AG04450 (cell line): Measurements from ENCODE around the gene PRKG1. TPM values are rescaled to one million over a fixed set of nuclear protein-coding genes. Genes with fewer than 3 reads are reported as not detected.

ENCODE experiments used
- CTCF ChIA-PET: fragments of 300-600, 350-600 bp; formaldehyde crosslinking; extraction: SDS; loops from one replicate; lab custom pipeline; 2022; ENCODE audit warnings: antibody characterized with exemption, inconsistent platforms; lab: Charles Lee
- POLR2A ChIA-PET: fragments of 350-600 bp; formaldehyde crosslinking; extraction: SDS; loops from one replicate; lab custom pipeline; 2021; ENCODE audit warnings: antibody characterized with exemption, inconsistent platforms; lab: Yijun Ruan, JAX
- DNase-seq: peaks from one replicate; pipeline ENCODE4 v3.0.0-alpha.2; 2011; ENCODE audit warnings: low read depth, low spot score
- H3K27ac ChIP-seq: one replicate; pipeline ENCODE4 v1.5.1; 2012; ENCODE audit warnings: low read depth, low read length, control low read depth
- H3K27me3 ChIP-seq: one replicate; pipeline ENCODE4 v1.6.0; 2012; ENCODE audit warnings: low read length; ENCODE audit not compliant: control insufficient read depth, insufficient read depth
- H3K4me3 ChIP-seq: 2 replicates; pipeline ENCODE4 v1.5.1; 2011; ENCODE audit warnings: mild to moderate bottlenecking, low read depth, low read length, control low read depth
- H3K9me3 ChIP-seq: 2 replicates; pipeline ENCODE4 v1.5.1; 2012; ENCODE audit warnings: low read length; ENCODE audit not compliant: control insufficient read depth, insufficient read depth
- polyA plus RNA-seq: library from polyadenylated mRNA; depleted of rRNA; stranded (reverse); fragments of >200 nt; gene quantifications from 2 replicates; pipeline ENCODE4 v1.2.3, GENCODE V29; 2011
- TF ChIP-seq, protein P1 (sequence below): IDR thresholded peaks from 2 replicates; pipeline ENCODE4 v1.5.1; 2011; ENCODE audit warnings: low read depth, low read length, control low read depth, inconsistent platforms

Gene PRKG1
- polyA plus RNA-seq, 1 experiment = 19.0 TPM

DNA sequence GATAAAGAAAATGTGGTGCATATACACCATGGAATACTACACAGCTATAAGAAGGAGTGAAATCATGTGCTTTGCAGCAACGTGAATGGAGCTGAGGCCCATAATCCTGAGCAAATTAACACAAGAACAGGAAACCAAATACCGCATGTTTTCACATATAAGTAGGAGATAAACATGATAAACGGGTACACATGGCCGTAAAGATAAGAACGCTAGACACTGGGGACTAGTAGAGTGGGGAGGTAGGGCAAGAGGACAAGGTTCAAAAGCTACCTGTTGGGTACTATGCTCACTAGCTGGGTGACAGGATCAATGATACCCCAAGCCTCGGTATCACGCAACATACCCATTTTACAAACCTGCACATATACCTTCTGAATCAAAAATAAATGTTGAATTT is 511.5 kb downstream of the PRKG1 start:
- TF ChIP-seq, protein P1, sequence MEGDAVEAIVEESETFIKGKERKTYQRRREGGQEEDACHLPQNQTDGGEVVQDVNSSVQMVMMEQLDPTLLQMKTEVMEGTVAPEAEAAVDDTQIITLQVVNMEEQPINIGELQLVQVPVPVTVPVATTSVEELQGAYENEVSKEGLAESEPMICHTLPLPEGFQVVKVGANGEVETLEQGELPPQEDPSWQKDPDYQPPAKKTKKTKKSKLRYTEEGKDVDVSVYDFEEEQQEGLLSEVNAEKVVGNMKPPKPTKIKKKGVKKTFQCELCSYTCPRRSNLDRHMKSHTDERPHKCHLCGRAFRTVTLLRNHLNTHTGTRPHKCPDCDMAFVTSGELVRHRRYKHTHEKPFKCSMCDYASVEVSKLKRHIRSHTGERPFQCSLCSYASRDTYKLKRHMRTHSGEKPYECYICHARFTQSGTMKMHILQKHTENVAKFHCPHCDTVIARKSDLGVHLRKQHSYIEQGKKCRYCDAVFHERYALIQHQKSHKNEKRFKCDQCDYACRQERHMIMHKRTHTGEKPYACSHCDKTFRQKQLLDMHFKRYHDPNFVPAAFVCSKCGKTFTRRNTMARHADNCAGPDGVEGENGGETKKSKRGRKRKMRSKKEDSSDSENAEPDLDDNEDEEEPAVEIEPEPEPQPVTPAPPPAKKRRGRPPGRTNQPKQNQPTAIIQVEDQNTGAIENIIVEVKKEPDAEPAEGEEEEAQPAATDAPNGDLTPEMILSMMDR = no peak
- POLR2A ChIA-PET = no interaction called here
- H3K27me3 ChIP-seq = no peaks in the 10 kb centered on the region

DNA sequence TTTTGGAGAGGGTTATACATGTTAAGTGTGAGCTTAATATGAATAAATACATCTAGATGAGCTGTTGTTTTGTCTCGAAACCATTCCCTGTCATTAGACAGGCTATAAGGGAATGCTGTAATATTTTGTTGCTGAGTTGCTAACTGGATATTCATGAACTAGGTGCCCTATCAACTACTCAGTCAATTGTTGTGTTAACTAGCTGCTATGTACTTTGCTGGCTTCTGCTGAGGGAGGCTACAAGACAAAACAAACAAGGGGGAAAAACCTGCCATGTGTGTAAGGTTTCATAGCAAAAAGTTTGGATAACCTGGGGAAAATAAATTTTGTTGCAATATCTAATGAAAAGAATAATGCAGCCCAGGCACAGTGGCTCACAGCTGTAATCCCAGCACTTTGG is 514.7 kb downstream of the PRKG1 start:
- H3K4me3 ChIP-seq = no peak overlapping the region
- H3K27me3 ChIP-seq = no peaks in the 10 kb centered on the region
- ChIA-PET POLR2A (no interaction called here), CTCF (no interaction called here)
- no peak overlapping the region for H3K27ac ChIP-seq
- DNase-seq = no peak
- no peaks in the 10 kb centered on the region for H3K9me3 ChIP-seq
- TF ChIP-seq, protein P1 = no peak

More for the DNA sequence above, 511.5 kb downstream of the PRKG1 start:
- H3K27ac ChIP-seq = no peak overlapping the region
- DNase-seq = no peak
- CTCF ChIA-PET = interaction anchor here (0.6 kb wide), 1 partner anchor 310 kb away, joined by 3 read pairs; no protein-coding TSS in a partner anchor
- H3K4me3 ChIP-seq = no peak overlapping the region
- H3K9me3 ChIP-seq = no peaks in the 10 kb centered on the region; the same call in 1 of the 2 replicates

DNA sequence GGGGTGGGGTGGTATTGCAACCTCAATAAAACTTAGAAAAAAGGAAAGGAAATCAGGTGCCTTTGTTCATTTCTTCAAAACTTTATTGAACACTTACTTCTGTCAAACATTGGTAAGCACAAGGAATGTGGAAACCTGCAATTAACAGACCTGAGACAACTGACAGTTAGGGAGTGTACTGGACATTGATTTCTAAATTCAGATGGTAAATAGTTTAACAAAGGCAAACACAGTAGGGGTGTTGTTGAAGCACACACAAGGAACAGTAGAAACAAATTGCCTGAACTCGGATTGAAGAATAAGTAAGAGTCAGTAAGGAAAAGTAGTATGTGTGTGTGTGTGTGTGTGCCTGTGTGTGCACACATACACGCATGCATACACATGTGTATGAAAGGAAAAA is 516.5 kb downstream of the PRKG1 start:
- H3K9me3 ChIP-seq = no peaks in the 10 kb centered on the region
- H3K27ac ChIP-seq = no peak overlapping the region
- no peak for DNase-seq
- TF ChIP-seq, protein P1 = no peak
- no peaks in the 10 kb centered on the region for H3K27me3 ChIP-seq
- ChIA-PET CTCF (no interaction called here), POLR2A (no interaction called here)
- no peak overlapping the region for H3K4me3 ChIP-seq

DNA sequence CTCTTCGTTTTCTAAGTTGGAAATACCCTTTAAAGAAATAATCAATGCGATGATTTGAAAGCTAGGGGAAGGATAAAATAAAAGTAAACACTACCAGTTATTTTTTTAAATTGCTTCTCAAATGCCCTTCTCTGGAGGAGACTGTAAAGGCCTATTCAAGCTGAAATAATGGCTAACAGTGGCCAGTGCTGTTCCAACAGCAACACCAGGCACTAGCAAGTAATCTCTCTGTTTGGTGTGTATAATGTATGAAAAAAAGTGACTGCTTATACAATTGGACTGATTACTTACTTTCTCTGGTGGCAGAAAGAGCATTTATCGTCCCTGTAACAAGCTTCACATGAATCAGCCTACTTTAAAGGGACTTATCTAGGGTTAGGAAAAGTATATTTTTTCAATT is 522.4 kb downstream of the PRKG1 start:
- no peak overlapping the region for H3K4me3 ChIP-seq
- DNase-seq = no peak
- no peaks in the 10 kb centered on the region for H3K9me3 ChIP-seq
- ChIA-PET CTCF (no interaction called here), POLR2A (no interaction called here)
- no peaks in the 10 kb centered on the region for H3K27me3 ChIP-seq
- TF ChIP-seq, protein P1 = no peak
- H3K27ac ChIP-seq = no peak overlapping the region

GRCh38 chr10:51599647-51600046 is 525.4 kb downstream of the PRKG1 start:
- TF ChIP-seq, protein P1 = no peak
- Histone ChIP-seq H3K27me3 (no peaks in the 10 kb centered on the region), H3K4me3 (no peak overlapping the region), H3K9me3 (no peaks in the 10 kb centered on the region), H3K27ac (no peak overlapping the region)
- CTCF ChIA-PET = no interaction called here
- DNase-seq = no peak
- POLR2A ChIA-PET = no interaction called here
